ENCODE data around the gene BPTF.
"Not testable (repeated sequence)": the region's sequence is repeated elsewhere in the genome, so short reads cannot be mapped to it uniquely, and the experiment has no call there.

The BPTF gene

DNA sequence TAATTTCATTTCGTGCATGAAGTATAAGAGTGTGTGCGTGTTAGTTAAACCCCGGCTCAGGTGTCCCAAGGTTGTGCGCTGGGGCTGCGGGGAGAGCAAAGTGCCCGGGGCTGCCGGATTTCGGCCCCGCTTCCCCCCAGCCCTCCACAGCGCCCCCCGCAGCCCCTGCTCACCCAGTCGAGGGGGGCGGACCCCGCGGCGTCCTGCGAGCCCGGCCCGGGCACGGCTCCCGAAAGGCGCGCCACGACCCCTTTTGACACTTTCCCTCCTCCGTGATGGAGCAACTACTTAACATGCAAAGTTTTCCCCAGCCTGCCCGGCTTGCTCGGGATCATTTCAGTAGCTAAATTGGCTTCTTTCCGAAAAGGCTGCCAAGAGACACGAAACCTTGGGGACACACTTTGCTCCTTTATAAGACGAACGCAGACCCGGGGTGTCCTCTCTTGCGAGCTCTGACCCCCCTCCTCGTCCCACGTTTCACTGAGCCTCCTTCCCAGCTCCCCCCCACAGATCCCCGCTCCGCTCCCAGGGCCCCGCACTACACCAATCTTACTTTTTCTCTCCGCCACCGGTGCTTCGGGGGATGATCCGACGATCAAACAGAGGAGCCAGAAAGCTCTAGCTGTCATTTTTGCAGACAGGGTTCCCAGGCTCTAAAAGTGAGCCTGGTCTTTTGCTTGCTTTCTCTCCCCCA lies 170.4 kb downstream of the BPTF start:
- H3K9ac ChIP-seq (ENCODE audit: low read length) = no peak overlapping the region
- no peak overlapping the region for H4K8ac ChIP-seq (ENCODE audit: low read depth, low read length)
- H3K4me1 ChIP-seq (ENCODE audit: control insufficient read depth in 1 of 2, insufficient read depth in 2 of 2, low read length in 2 of 2) = peaks cover 4 to 9% of the 10 kb centered on the region in 2 experiments
- no peaks in the 10 kb centered on the region for H3K36me3 ChIP-seq (ENCODE audit: control insufficient read depth in 1 of 2, insufficient read depth in 2 of 2, low read length in 2 of 2)
- H2BK12ac ChIP-seq (ENCODE audit: low read length) = no peak overlapping the region
- H3K4me2 ChIP-seq (ENCODE audit: low read length) = peak overlapping the region; percentile 99
- H3K27me3 ChIP-seq (ENCODE audit: insufficient read depth, low read length) = no peaks in the 10 kb centered on the region
- no peak overlapping the region for H3K27ac ChIP-seq (ENCODE audit: low read depth, low read length)
- H3K4ac ChIP-seq (ENCODE audit: low read depth, low read length) = no peak overlapping the region
- no peak overlapping the region for H3K14ac ChIP-seq (ENCODE audit: low read length)
- no peak overlapping the region for H2BK120ac ChIP-seq (ENCODE audit: insufficient read depth, low read length, poor library complexity)
- no peaks in the 10 kb centered on the region for H3K9me3 ChIP-seq (ENCODE audit: insufficient read depth, low read depth, low read length)
- no peak overlapping the region for H3K18ac ChIP-seq (ENCODE audit: low read length)
- H2AFZ ChIP-seq (ENCODE audit: insufficient read depth, low read length, poor library complexity) = no peak overlapping the region
- H3K79me2 ChIP-seq (ENCODE audit: control insufficient read depth, insufficient read depth, low read length, poor library complexity) = peaks cover 7% of the 10 kb centered on the region
- no peak overlapping the region for H2AK5ac ChIP-seq (ENCODE audit: low read length)
- H3K23ac ChIP-seq (ENCODE audit: low read length) = no peak overlapping the region
- no peak overlapping the region for H4K91ac ChIP-seq (ENCODE audit: low read depth, low read length)
- no CpG with 5 or more reads among the region's 43 CpGs for WGBS (ENCODE audit: extremely low coverage, insufficient coverage, insufficient read length)
- H3K79me1 ChIP-seq (ENCODE audit: low read length) = peaks cover 9% of the 10 kb centered on the region
- no peak overlapping the region for H4K12ac ChIP-seq (ENCODE audit: low read depth, low read length)
- no peak for DNase-seq
- peak overlapping the region; percentile 51 for H3K4me3 ChIP-seq (ENCODE audit: low read depth, low read length)
- no peak overlapping the region for H2BK5ac ChIP-seq (ENCODE audit: low read depth, low read length, poor library complexity)

DNA sequence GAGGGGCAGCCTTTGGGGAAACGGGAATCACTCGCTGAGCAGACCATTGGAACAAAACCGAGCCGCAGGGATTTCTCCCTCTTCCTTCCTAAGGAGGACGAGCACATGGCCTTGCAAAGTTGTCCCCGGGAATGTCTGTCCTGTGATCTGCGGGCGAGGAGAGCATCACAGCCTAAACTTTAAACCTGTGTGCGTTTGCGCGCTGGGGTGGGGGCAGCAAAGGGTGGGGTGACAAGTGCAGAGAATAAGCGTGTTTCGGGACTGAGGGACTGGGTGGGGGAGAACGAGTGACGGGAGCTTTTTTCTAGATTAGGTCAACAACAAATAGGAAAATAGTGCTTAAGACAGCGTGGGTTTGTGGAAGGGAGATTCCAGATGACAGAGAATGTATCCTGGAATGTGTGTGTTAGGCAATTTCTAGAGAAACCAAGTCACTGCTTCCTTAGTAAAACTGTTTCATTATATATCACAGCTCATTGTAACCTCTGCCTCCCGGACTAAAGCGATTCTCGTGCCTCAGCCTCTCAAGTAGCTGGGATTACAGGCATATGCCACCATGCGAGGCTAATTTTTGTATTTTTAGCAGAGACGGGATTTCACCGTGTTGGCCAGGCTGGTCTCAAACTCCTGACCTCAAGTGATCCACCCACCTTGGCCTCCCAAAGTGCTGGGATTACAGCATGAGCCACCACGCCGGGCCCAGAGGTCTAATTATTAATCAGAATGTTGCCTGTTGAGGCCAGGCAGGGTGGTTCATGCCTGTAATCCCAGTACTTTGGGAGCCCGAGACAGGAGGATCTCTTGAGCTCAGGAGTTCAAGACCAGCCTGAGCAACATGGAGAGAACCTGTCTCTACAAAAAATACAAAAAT lies 171.2 kb downstream of the BPTF start, which contains the start of gene C17orf58:
Gene C17orf58, minus strand, starts transcription at position 169 of the 871 bp plus-strand sequence. CDS start 271 bp downstream, outside the sequence.
- no CpG with 5 or more reads among the region's 25 CpGs for WGBS (ENCODE audit: extremely low coverage, insufficient coverage, insufficient read length)
- Histone ChIP-seq H3K4me2 (ENCODE audit: low read length) (peak within 1 kb of the TSS; percentile 99), H3K4me3 (ENCODE audit: low read depth, low read length) (peak within 1 kb of the TSS; percentile 51)
- H3K4ac ChIP-seq (ENCODE audit: low read depth, low read length); H4K8ac ChIP-seq (ENCODE audit: low read depth, low read length); H2AK5ac ChIP-seq (ENCODE audit: low read length); H3K14ac ChIP-seq (ENCODE audit: low read length); H2BK12ac ChIP-seq (ENCODE audit: low read length); H3K9me3 ChIP-seq (ENCODE audit: insufficient read depth, low read depth, low read length); H3K9ac ChIP-seq (ENCODE audit: low read length); H2AFZ ChIP-seq (ENCODE audit: insufficient read depth, low read length, poor library complexity); H3K27ac ChIP-seq (ENCODE audit: low read depth, low read length); H3K79me1 ChIP-seq (ENCODE audit: low read length); H3K23ac ChIP-seq (ENCODE audit: low read length); H3K18ac ChIP-seq (ENCODE audit: low read length); H2BK120ac ChIP-seq (ENCODE audit: insufficient read depth, low read length, poor library complexity); H4K12ac ChIP-seq (ENCODE audit: low read depth, low read length); H3K27me3 ChIP-seq (ENCODE audit: insufficient read depth, low read length); H4K91ac ChIP-seq (ENCODE audit: low read depth, low read length); H3K4me1 ChIP-seq (ENCODE audit: control insufficient read depth in 1 of 2, insufficient read depth in 2 of 2, low read length in 2 of 2); H3K79me2 ChIP-seq (ENCODE audit: control insufficient read depth, insufficient read depth, low read length, poor library complexity); H2BK5ac ChIP-seq (ENCODE audit: low read depth, low read length, poor library complexity); H3K36me3 ChIP-seq (ENCODE audit: control insufficient read depth in 1 of 2, insufficient read depth in 2 of 2, low read length in 2 of 2): not testable (repeated sequence)
- DNase-seq = peak in 1 of 2 donors; percentile 49

DNA sequence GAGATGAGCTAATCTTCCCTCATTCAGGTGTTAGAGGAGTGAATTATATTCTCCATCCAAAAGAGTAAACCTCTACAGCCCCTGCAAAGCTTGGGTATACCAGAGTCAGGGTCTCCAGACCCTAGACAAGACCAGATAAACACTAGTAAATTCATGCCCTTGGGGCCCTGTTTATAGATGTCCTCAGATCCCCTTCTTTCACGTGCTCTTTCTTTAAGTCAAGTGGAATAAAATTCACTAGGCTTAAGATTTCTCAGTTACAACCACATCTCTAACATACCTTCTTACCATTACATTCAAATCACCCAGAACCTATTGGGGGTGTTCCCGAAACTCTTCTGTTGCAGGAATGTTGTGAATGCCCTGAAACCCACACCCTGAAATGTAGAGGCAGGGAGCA lies 173.2 kb downstream of the BPTF start:
- H3K9me3 ChIP-seq (ENCODE audit: insufficient read depth, low read depth, low read length) = no peaks in the 10 kb centered on the region
- no peaks in the 10 kb centered on the region for H3K36me3 ChIP-seq (ENCODE audit: control insufficient read depth in 1 of 2, insufficient read depth in 2 of 2, low read length in 2 of 2)
- no peak overlapping the region for H3K9ac ChIP-seq (ENCODE audit: low read length)
- H3K18ac ChIP-seq (ENCODE audit: low read length) = no peak overlapping the region
- no peak overlapping the region for H2AFZ ChIP-seq (ENCODE audit: insufficient read depth, low read length, poor library complexity)
- H3K4me3 ChIP-seq (ENCODE audit: low read depth, low read length) = no peak overlapping the region
- no peak overlapping the region for H4K12ac ChIP-seq (ENCODE audit: low read depth, low read length)
- no peak for DNase-seq
- WGBS (ENCODE audit: extremely low coverage, insufficient coverage, insufficient read length) = no CpG with 5 or more reads among the region's 2 CpGs
- H4K91ac ChIP-seq (ENCODE audit: low read depth, low read length) = no peak overlapping the region
- H3K14ac ChIP-seq (ENCODE audit: low read length) = no peak overlapping the region
- H3K79me1 ChIP-seq (ENCODE audit: low read length) = peaks cover 4% of the 10 kb centered on the region
- H3K27ac ChIP-seq (ENCODE audit: low read depth, low read length) = no peak overlapping the region
- H2BK12ac ChIP-seq (ENCODE audit: low read length) = no peak overlapping the region
- no peak overlapping the region for H2AK5ac ChIP-seq (ENCODE audit: low read length)
- peaks cover 3% of the 10 kb centered on the region for H3K79me2 ChIP-seq (ENCODE audit: control insufficient read depth, insufficient read depth, low read length, poor library complexity)
- no peak overlapping the region for H3K23ac ChIP-seq (ENCODE audit: low read length)
- no peak overlapping the region for H3K4me2 ChIP-seq (ENCODE audit: low read length)
- H2BK120ac ChIP-seq (ENCODE audit: insufficient read depth, low read length, poor library complexity) = no peak overlapping the region
- no peak overlapping the region for H3K4ac ChIP-seq (ENCODE audit: low read depth, low read length)
- no peak overlapping the region for H2BK5ac ChIP-seq (ENCODE audit: low read depth, low read length, poor library complexity)
- no peak overlapping the region for H4K8ac ChIP-seq (ENCODE audit: low read depth, low read length)
- H3K4me1 ChIP-seq (ENCODE audit: control insufficient read depth in 1 of 2, insufficient read depth in 2 of 2, low read length in 2 of 2) = peaks cover 4 to 5% of the 10 kb centered on the region in 2 experiments
- H3K27me3 ChIP-seq (ENCODE audit: insufficient read depth, low read length) = no peaks in the 10 kb centered on the region

DNA sequence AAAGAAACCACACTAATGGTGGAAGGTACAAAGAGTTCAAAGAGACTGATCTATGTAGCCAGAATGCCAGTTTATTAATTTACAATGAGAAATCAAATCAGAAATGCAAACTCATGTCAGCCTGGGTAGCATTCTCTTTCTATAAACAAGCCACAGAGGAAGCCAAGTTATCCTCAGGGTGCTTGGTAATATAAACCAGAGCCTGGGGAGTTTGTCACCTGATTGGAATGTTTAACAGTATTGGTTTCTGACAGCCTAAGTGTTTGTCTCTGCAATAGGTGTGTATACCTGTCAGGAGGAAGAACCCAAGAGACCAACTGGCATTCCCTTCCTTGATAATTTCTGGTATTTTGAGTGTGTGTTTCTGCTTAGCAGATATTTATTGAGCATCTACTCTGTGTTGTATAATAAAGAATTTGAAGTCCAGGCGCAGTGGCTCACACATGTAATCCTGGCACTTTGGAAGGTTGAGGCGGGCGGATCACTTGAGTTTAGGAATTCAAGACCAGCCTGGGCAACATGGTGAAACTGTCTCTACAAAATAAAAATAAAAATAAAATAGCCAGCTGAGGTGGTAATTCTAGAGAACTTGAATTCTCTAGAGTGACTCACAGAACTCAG lies 174.1 kb downstream of the BPTF start:
- H3K4me2 ChIP-seq (ENCODE audit: low read length) = no peak overlapping the region
- no peak overlapping the region for H2AK5ac ChIP-seq (ENCODE audit: low read length)
- no peak overlapping the region for H3K14ac ChIP-seq (ENCODE audit: low read length)
- no CpG with 5 or more reads among the region's 3 CpGs for WGBS (ENCODE audit: extremely low coverage, insufficient coverage, insufficient read length)
- H3K9me3 ChIP-seq (ENCODE audit: insufficient read depth, low read depth, low read length) = no peaks in the 10 kb centered on the region
- no peak overlapping the region for H2BK5ac ChIP-seq (ENCODE audit: low read depth, low read length, poor library complexity)
- no peak overlapping the region for H4K8ac ChIP-seq (ENCODE audit: low read depth, low read length)
- DNase-seq = no peak
- no peaks in the 10 kb centered on the region for H3K36me3 ChIP-seq (ENCODE audit: control insufficient read depth in 1 of 2, insufficient read depth in 2 of 2, low read length in 2 of 2)
- H2AFZ ChIP-seq (ENCODE audit: insufficient read depth, low read length, poor library complexity) = no peak overlapping the region
- H3K4ac ChIP-seq (ENCODE audit: low read depth, low read length) = no peak overlapping the region
- H4K12ac ChIP-seq (ENCODE audit: low read depth, low read length) = no peak overlapping the region
- H3K27ac ChIP-seq (ENCODE audit: low read depth, low read length) = no peak overlapping the region
- no peaks in the 10 kb centered on the region for H3K27me3 ChIP-seq (ENCODE audit: insufficient read depth, low read length)
- no peak overlapping the region for H4K91ac ChIP-seq (ENCODE audit: low read depth, low read length)
- no peak overlapping the region for H3K4me3 ChIP-seq (ENCODE audit: low read depth, low read length)
- no peak overlapping the region for H2BK12ac ChIP-seq (ENCODE audit: low read length)
- H3K79me2 ChIP-seq (ENCODE audit: control insufficient read depth, insufficient read depth, low read length, poor library complexity) = no peaks in the 10 kb centered on the region
- no peak overlapping the region for H3K9ac ChIP-seq (ENCODE audit: low read length)
- no peak overlapping the region for H3K23ac ChIP-seq (ENCODE audit: low read length)
- no peak overlapping the region for H2BK120ac ChIP-seq (ENCODE audit: insufficient read depth, low read length, poor library complexity)
- no peaks in the 10 kb centered on the region for H3K79me1 ChIP-seq (ENCODE audit: low read length)
- no peak overlapping the region for H3K18ac ChIP-seq (ENCODE audit: low read length)
- H3K4me1 ChIP-seq (ENCODE audit: control insufficient read depth in 1 of 2, insufficient read depth in 2 of 2, low read length in 2 of 2) = peaks cover 4 to 5% of the 10 kb centered on the region in 2 experiments

Data from trophoblast cell (in vitro differentiated cells and primary cell).